ENCODE measurements around the gene NUP210.

NUP210 gene

DNA sequence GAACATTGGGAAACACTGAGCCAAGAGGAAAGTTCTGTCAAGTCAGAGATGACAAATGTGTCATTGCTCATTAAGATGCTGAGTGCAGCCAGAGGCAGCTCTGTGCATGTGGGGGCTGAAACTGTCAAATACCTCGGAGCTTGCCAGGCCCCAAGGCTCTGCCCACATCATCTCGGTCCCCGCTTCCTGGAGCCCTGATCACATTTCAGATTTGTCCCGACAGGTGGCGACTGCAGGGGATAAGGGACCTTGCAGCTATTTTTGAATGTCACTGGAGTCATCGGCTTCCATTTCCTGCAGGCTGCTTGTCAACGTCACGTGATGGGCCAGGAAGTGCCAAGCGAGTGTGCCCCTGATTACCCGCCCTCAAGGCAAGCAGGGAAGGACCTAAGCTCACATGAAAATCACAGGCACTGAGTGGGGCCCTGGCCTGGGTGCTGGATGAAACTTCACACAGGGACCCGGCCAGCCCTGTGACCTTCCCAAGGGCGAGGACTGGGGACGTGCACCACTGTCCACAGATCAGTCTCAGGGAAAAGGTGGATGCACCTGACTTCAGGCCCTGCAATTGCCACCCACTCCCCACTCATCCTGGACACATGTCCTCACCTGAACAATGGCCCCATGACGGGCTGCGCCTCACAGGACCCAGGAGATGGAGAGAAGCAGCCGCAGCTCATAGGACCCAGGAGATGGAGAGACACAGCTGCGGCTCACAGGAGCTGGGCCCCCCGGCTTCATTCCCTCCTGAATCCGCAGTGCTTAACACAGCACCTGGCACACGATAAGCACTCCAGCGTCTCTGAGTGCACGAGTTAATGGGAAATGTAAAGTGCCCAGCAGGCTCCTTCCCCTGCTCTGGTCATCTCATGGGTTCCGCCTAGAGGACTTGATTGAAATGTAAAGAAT, 73.4 kb downstream of the NUP210 start:
- FAIRE-seq = no peak

DNA sequence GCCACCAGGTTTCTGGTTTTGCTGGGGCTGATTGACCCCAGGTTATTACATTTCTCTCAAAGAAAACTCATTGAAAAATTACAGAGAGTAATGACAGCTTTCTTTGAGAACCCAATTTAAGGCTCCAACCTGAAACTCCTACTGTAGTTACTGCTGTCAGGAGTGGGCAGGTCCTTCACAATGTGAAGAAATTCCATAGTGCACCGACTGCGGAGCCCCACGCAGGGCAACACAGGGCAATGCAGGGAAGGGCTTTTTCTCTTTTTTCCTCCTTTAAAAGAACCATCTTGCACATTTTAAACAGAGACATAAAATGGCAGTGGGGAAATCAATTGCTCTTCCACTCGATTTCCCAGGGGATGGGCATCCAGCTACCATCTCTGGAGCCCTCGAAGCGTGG, 74.3 kb downstream of the NUP210 start:
- FAIRE-seq = no peak

DNA sequence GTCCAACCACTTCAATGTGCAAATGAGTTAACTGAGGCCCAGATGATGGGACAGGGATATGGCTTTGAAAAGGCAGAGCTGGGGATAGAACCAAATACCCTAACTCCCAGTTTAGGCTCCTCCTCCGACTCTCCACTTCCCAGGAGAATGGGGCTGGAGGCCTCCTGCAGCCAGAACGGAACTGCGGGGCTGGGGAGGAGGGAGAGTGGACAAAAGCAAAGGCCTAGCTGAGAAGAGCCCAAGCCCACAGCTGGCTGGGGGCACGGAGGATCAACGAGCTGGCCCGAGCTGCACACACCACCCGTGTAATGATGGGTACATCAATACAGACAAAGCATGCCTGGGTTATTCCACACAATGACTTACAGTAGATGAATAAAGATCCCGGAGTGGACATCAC, 74.8 kb downstream of the NUP210 start:
- no peak for FAIRE-seq

DNA sequence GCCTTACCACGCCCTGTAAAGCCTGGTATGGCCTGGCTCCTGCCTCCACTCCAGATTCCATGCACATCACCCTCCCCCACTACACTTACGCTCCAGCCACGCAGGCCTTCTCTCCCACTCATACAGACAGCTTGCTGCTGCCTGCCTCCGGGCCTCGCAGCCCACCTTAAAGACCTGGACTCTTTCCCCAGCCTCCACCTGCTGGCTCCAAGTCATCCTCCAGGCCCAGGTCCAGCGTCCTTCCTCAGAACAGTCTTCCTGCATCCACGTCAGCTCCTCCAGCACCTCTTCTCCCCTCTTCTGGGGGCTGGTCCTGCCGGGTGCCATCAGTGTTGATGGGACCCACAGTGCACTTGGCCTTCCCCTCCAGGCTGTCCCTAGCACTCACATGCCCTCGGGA, 75.5 kb downstream of the NUP210 start:
- FAIRE-seq = no peak

DNA sequence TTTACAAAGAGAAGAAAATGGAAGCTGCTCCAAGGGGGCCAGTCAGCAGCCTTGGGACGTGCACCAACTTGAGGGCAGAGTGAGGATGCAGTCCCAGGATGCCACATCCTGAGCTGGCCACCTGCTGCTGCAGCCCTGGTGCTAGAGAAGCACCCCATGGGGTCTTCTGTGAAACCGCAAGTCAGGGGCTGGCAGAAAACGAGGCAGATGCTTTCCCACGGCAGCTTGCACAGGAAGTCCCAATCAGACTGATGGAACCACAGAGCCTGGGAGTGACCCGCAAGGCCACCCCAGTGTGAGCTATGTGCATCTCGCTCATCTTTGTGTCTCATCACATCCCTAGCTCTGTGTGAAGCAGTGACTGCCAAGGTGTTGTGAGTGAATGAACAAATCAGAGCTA, 76.5 kb downstream of the NUP210 start:
- FAIRE-seq = no peak

DNA sequence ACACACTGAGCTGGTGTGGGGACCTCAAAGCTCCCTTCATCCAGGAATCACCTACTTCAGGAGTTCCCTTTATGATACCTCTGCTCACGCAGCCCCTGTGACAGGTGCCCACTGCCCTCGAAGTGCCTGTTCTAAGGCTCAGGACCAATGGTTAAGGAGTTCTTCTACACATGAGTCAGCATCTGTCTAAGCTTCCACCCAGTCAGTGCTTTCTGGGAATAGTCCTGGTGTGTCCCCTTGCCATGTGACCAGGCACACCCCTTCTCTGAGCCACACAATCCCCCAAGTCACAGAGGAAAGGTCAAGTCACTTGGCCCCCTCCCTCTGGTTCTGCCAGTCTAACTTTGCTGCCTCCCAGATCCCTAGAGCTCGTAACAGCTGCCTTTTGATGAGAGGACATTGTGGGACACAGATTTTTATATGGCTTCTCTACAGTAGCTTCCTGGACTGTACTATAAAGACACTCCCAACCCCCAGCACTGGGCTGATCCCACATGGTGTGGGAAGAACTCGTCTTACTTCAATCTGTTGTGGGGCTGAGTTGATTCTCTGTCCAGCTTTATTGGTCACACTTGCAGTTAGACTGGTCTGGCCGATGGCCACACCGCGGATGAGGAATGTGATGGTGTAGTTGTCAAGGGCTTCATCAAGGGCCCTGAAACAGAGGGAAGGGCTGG, 78.8 kb downstream of the NUP210 start:
- no peak for FAIRE-seq

DNA sequence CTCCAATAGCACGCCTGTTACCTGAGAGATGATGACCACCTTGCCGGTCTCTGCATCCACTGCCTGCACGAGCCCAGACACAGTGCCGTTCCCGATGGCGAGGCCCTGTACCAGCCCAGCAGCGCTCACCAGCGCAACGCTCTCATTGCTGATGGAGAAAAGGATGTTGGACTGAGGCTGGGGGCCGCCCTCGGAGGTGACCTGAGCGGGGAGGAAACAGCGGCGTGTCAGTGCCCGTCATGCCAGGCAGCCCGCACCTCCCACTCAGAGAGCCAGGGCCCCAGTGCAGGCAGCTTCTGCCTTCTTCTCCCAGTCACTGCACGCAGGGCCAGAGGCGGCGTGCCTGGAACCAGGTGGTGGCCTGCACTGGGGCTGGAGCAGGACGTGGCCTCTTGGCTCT, 80.3 kb downstream of the NUP210 start:
- no peak for FAIRE-seq

DNA sequence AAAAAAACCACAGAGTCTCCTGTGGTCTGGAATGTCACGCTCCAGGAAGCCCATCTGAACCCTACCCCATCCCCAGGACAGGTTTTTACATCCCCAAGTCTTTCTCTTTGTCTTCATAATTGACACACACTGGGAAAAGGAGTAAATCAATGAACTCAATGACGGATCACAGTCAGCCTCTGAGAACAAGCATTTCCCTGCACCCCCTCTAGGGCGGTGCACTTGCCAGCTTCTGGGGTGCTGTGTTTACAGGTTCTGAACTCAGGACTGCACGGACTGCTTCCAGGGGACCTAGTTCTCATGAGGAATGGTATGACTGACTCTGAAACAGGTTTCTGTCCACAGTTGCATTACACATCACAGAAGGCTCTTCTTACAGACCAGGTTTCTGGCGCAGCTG, 81.1 kb downstream of the NUP210 start:
- no peak for FAIRE-seq

DNA sequence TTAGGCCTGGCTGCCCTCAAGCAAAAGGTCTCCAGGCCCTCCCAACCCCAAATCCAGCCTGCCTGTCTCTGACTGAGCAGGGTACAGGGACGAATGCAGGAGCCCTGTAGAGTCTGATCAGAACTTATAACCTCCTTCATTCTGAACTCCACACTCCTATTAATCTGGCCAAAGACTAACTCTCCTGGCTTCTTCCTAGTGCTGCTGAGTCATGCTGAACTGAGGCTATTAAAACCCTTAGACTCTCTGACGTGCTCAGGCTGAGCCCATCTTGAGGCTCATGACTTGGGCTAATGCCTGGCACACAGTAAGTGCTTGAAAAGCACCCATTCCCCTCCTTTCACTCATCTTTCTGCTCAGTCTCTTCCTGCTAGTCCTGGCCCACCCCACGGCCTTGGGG, 81.9 kb downstream of the NUP210 start:
- FAIRE-seq = no peak

DNA sequence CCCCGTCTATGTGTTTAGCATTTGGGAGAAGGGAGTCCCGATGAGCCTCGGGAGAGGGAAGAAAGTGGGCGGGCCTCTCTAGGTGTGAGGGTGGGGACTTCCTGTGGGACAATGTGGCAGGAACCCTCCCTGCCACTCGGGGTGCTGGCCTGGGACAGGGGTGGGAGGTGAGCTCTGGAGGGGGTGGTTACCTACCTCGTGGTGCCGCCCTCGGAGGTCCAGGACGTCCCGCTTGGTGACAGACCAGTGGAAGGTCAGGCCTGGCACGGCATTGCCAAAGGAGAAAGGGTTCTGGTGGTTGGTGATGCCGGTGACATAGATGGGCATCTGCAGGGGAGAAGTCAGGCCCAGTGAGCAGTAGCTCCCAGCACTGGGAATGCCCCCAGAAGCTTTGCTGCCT, 83.5 kb downstream of the NUP210 start:
- no peak for FAIRE-seq

DNA sequence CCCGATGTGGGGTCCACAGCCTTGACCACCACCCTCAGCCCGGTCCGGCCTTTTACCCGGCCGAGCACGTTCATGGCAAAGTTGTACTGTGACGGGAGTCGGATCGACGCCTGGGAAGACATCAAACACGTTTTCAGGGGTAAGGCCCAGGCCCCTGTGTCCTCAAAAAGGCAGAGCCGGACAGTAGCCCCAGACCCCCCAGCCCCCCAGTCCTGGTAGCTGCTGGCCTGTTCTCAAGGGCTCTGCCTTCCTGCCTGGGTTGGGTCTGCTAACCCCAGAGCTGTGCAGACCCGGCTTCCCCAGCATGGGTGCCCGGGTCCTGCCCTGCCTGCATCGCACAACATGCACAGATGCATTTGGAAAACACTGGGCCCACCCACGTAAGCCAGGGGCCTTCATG, 84.6 kb downstream of the NUP210 start:
- FAIRE-seq = no peak

DNA sequence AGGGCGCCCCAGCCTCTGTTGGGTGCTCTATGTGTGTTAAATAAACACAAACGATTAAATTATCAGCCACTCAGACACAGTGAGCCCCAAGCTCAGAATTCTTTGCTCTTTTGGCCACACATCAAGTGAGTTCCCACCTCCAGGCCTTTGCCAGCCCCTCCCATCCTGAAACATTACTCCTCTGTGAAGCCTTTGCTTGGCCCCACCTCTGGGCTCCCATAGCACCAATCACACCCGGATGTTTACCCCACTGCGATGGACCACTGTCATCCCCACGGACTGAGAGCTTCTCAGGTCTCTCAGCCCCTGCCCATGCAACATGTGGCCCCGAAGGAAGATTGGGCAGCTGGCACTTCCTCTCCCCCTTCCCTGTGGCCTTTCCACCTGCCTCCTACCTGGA, 85.1 kb downstream of the NUP210 start:
- FAIRE-seq = no peak

DNA sequence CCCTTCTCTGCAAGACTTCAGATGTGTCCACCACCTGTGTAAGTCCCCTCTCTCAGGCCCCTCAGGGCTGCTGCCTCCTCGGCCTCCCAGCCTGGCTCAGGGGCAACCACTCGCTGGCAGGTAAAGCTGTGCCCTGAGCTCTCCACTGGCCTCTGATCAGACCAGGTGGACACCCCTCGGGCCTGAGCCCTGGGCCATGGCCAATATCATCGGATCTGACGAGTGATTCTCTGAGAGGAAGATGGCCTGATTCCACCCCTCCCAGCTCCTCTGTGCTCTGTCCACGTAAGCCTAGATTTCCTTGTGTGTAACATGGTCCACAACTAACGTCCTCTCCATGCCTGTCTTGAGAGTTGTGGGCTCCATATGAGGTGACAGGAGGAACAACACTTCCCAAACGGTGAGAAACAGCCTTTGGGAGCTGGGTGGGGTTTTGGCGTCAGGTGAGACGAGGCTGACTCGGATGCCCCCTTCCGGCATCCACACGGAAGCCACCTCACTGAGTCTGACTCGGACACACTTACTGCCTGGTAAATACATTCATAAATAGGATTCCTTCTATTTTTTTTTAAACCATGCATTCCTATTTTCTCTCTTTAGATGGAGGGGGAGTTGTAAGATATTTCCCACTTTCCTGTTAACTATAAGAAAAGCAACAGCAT, 86.8 kb downstream of the NUP210 start:
- FAIRE-seq = no peak

DNA sequence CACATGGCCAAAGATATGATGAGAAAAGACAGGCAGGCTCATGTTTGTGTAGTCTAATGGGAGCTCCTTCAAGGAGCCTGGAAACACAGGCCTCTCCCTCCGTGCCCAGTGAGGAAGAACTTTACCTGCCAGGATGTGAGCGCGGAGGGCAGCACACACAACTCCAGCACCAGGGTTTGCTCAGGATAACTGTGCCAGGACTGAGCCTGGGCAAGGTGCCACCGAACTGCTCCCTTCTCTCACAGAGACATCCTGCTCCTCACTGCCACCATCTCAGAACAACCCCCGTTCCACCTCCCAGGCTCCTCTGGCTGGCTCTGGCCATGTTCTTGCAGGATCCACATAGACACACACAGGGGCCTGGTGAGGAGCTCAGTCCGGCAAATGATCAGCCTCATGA, 87.4 kb downstream of the NUP210 start:
- FAIRE-seq = no peak

DNA sequence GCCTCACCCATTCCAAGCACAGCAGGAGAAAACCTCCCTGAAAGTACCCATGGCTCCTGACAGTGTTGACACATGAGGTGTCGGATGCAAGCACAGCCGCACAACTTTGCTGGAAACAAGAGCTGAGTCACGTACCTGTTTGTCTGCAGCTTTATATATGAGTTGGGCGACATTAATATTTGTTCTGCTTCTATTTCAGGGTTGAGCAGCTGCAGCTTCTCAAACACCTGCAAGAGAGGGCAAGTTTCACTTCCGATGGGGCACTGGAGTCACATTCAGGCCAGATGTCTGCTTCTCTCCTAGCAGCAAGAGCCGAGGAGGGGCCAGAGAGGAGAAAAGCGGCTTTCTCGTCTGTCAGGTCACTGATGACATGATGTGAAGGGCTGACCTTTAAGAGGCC, 88.0 kb downstream of the NUP210 start:
- no peak for FAIRE-seq

DNA sequence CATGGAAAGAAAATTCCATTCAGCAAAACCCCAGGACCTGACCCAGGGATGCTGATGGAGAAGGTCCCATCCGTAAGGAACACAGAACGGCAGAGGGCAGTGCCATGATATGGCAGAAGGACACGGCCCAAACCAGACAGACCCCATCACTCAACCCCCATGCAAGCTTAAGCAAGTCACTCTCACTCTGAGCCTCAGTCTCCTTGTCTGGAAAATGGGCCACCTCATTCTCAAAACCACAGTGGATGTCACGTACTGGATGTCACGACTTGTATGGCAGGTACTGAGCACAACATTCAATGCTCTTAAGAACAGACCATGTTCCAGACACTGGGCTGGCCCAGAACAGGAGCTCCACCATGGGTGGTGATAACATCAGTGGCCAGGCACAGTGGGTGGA, 90.4 kb downstream of the NUP210 start:
- no peak for FAIRE-seq

DNA sequence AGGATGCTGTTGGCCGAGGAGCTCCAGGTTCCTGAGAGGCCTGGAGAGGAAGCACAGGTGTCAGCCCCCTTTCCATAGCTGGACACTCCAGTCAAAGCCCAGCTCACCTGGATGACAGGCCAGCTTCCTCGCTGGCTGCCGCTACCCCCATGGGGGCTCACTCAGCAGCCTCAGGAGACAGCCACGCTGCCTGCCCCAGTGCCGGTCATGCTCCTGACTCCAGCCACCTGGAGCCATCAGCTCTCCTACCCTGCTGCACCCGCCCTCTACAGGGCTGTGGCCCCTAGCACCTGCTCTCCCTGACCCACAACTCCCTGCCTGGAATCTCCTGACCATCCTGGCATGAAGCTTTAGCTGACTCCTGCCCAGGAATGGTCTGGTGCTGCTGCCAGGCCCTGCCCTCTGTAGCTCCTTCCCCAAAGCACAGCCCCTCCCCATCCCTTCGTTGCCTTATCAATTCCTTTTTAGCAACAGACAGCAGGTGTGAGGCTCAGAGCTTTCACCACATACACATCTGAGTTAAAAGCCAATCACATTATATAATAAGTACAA, 94.2 kb downstream of the NUP210 start:
- no peak for FAIRE-seq

DNA sequence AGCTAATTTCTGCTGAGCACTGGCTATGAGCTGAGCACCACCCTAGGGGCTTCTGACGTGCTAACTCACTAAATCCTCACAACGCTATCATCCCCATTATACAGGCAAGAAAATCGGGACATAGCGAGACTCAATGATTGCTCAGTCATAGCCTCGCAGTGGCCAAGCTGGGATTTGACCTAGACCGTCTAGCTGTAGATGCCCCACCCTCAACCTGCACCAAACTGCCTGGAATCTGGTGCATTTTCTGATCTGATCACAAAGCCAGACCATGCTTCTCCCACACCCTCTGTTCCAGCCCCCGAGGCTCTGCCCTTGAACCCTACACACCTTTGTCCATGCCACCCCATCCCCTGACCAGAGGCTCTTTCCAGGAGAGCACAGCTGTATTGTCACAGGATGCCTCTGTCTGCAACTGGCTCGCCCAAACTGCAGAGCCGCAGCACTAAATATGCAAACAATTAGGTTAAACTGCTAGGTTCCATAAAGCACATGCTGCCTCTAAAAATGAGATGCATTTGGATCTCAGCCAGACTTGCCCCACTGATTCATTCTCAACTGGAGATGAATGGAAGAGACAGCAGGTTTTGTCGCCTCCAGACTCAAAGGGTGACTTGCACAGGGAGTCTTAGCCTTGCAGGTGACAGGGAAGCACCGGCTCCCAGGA, 95.2 kb downstream of the NUP210 start:
- FAIRE-seq = no peak

DNA sequence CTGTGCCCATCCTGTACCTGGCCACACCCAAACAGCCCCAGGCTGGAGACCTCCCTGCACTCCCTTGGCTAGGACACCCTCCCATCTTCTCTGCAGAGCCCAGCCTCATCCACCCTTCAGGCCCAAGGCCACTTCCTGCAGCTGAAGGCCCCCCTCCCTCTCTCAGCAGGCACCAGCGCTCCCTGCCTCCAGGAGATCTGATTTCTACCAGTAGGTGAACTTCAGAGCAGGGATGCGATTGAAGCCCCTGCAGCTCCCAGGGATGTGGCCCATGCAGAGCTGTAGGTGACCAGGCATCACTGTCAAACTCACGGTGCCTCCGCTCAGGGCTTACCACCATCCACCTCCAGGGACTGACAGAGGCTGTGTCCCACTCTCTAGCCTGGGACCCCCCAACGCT, 96.3 kb downstream of the NUP210 start:
- no peak for FAIRE-seq

DNA sequence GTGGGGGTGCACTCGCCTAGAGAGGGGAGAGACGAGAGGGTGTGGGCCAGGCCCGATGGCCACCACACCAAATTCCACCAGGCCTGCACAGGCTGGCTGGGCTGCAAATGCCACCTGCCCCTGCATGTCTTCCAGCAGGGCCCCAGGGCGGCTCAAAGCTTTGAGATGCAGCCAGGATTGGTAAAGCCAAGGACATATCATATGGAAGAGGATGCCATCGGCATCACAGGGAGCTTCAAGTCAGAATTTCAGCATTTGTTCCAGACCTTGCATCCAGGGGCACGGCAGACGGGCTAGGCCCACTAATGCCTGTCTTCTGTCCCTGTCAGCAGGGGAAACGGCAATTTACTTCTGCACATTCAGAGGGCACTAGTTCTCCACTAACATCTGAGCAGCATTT, 97.8 kb downstream of the NUP210 start:
- no peak for FAIRE-seq

DNA sequence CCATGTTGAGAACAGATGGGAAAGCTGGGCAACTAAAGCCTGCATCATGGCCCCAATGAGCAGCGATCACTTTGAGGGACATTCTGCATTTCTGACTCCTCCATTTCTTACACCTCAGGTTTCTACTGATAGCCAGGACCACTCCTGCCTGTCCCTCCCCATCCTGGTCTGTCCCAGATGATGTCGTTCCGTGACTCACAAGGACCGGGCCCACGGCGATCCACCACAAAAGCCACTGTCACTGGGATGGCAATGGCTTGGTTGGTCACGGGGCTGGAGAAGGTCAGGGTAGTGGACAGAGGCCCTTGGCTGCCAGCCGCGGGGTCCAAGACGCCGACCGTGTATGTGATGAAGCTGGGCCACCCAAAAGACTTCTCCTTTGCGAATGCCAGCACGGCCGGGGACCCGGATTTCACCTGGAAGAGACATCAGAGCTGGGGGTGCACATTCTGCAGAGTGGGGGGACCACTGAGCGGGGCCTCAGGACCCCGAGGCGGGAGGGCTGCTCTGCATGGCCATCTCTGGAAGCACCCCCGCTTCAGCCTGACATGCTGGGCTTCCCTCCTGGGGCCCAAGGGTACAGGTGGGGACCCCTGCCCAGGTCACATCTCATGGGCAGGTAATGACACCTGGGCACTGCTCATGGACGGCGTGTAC, 100.4 kb downstream of the NUP210 start:
- no peak for FAIRE-seq

DNA sequence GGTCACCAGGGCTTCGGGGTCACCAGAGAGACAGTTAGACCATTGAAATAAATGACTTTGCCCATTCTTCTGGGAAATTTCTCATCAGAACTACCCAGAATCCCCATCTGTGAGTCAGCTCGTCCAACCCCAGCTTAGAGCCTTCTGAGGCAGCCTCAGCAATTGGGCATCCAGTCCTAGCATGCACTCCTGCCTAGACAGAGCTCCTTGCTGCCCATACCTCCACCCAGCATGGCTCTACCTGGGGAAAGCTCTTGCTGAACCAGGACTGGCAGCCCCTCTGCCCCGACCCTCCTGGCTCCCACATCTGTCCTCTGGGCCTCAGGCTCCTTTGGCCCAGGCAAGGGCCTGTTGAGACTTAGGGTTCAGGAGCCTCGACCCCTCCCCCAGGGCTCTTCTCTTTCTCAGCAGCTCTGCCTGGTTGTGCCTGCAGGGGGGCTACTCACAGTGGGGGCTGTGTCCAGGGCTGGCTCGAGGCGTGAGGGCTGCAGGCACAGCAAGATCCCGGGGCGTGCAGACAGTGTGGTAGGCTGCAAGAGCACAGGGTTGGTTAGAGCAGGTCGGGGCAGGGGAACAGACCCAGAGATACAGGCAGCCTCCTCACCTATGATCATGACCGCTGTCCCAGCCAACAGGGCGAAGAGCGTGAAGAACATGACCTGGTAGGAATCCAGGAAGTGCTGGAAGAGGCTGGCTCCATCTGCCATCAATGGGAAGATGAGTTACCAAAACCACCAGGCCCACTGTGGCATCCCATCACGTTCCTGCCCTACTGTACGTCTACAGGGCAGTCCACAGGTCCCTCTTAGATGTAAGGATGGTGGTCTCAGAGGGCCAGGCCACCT, 101.3 kb downstream of the NUP210 start:
- no peak for FAIRE-seq

Data from A204.1 (cell line).